ENCODE results near the gene EBF4.

EBF4 gene

GRCh38 chr20:2745936-2746635, 53.5 kb downstream of the EBF4 start:
- no peak for DNase-seq

- no peak for DNase-seq
Measured at GRCh38 chr20:2746636-2747265, 54.2 kb downstream of the EBF4 start.

DNA sequence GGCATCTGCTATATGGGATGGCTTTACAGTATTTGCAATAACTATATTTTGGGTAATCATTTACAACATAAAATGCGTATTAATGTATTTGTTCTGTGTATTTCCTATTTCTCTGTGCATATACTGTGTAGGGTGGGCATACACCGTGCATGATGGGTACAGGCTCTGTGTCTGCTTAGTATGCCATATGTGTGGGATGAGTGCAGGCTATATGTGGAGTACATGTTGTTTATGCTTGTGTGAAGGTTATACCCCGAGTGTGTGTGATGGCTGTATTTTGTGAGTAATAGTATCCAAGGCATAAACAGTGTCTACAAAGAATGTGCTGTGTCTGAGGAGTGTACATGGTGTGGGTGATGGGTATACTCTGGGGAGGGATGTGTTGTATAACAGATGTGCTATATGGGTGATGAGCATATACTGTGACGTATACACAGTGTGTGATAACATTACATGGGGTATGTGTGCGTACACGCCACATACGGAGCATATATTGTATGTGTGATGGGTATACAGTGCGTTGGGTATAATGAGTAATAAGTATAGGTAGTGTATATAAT, 55.2 kb downstream of the EBF4 start:
- no peak for DNase-seq

GRCh38 chr20:2748551-2749342, 56.2 kb downstream of the EBF4 start:
- DNase-seq = no peak

DNA sequence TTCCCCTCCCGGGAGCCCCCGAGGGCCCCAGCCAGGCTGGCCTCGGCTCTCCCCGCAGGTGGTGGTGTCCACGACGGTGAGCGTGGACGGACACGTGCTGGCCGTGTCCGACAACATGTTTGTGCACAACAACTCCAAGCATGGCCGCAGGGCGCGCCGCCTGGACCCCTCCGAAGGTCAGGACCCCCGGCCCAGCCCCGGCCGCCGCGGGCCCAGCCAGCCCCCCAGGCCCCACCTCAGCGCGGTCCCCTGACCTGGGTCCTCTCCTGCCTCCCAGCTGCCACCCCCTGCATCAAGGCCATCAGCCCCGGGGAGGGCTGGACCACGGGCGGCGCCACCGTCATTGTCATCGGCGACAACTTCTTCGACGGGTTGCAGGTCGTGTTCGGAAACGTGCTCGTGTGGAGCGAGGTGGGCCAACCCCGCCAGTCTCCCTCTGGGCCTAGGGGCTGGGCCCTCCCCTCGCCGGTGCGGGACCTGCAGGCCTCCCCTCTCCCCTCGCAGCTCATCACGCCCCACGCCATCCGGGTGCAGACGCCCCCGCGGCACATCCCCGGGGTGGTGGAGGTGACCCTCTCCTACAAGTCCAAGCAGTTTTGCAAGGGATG, 56.9 kb downstream of the EBF4 start:
- no peak for DNase-seq

DNA sequence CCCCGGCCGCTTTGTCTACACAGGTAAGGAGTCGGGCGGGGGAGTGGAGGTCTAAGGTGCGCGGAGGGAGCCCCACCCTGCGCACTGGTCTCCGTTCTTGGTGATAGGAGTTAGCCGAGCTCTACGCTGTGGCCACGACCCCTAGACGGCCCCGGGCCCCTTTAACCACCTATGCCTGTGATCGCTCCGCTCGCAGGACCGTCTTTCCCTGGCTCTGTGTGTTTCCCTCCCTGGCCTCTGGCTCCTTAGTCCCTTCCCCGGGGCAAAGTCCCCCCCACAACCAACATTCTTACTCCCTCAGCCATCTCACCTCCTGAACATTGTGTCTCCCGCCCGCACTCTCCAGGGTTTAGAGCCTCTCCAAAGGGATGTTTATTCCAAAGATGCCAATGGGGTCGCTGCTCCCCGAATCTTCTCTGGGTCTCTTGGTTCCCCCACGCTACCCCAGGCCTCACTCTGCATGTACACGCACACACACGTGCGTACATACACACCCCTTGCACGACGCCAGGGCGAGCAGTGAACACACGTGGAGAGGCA, 57.4 kb downstream of the EBF4 start:
- DNase-seq = no peak

DNA sequence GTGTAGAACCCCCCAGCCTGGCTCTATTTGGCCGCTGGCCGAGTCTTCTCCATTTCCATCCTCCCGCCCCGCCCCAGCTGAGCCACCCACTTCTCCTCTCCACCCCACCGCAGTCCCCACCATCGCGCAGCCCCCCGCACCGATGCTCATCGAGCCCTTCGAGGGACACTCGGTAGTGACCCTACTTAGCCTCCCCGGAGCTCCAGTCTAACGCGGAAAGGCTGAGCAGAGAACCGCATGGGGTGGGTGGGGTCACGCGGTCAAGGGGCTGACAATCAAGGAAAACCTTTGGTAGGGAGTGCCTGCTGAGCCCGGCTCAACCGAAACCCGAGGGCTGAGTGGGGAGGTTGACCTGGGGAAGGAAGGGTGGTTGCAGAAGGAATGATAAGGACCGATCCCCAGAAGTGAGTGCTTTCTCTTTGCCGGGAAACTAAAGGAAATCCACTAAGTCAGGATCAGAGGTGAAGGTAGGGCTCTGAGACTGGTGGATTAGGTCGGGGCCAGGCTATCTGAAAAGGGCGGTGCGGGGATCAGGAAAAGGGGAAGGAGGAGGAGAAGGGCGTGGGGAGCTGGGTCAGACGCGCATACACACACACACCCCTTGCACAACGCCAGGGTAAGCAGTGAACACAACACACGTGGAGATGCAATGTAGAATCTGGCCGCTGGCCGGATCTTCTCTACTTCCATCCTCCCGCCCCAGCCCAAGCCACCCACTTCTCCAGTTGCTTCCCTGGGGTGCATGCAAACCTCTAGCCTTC, 58.1 kb downstream of the EBF4 start:
- DNase-seq = peak; percentile 21 to 29

- DNase-seq = no peak
Measured at GRCh38 chr20:2751347-2751877, 58.8 kb downstream of the EBF4 start.

DNA sequence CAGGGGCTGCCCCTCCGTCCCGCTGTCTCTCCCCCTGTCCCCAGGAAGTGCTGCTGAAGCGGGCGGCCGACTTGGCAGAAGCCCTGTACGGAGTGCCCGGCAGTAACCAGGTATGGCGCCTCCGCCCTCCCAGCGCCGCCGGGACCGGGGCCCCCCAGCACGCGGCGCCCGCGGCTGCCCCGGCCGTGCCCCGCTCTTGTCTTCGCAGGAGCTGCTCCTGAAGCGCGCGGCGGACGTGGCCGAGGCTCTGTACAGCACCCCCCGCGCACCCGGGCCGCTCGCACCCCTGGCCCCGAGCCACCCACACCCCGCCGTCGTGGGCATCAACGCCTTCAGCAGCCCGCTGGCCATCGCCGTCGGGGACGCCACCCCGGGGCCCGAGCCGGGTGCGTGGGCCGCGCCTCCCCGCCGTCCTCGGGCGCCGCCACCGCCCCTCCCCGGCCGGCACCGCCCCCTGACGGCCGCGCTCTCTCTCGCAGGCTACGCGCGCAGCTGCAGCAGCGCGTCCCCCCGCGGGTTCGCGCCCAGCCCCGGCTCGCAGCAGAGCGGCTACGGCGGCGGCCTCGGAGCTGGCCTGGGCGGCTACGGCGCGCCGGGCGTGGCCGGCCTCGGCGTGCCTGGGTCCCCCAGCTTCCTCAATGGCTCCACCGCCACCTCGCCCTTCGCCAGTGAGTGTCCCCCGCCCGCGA, 59.4 kb downstream of the EBF4 start:
- DNase-seq = peak; percentile 62 to 69

GRCh38 chr20:2752567-2753460, 60.2 kb downstream of the EBF4 start:
- DNase-seq = peak in 1 of 2 donors; percentile 63

GRCh38 chr20:2753461-2754040, 61.0 kb downstream of the EBF4 start:
- no peak for DNase-seq

DNA sequence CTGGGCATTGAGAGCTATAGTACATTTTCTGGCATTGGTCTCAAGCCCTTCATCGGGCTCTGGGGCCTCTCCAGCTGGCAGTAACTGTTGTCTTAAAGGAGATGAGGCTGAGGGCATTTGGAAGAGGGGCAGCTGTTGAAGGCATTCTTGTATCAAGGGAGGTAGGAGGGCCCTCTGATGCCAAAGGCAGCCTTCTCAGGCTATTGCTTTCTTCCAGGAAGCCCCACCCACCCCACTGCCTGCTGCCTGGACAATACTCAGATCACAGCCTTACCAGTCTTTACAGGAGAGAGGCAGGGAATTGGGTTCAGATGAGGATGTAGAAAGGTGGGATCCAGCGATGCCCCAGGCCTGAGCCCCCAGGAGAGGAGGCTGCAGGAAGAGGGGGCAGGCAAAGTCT, 61.8 kb downstream of the EBF4 start:
- DNase-seq = no peak

- no peak for DNase-seq
Measured at GRCh38 chr20:2755451-2756055, 63.0 kb downstream of the EBF4 start.

GRCh38 chr20:2756056-2756611, 63.6 kb downstream of the EBF4 start:
- DNase-seq = no peak

DNA sequence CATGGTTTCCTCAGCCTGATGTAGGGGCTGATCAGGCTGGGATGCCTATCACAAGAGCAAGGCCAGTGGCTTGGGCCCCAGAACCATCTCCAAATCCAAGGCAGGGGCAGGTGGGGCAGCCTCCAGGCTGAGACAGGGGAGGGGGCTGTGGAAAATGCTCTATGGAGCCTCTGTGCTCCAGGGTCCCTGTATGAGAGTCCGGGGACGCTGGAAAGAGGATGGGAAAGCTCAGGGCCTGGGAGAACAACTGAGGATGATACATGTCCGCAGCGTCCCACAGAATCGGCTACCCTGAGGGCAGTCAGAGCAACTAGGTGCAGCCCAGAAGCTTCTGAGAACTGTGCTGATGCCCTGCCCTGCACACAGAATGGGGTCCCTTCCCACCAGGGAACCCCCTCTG, 64.4 kb downstream of the EBF4 start:
- no peak for DNase-seq

DNA sequence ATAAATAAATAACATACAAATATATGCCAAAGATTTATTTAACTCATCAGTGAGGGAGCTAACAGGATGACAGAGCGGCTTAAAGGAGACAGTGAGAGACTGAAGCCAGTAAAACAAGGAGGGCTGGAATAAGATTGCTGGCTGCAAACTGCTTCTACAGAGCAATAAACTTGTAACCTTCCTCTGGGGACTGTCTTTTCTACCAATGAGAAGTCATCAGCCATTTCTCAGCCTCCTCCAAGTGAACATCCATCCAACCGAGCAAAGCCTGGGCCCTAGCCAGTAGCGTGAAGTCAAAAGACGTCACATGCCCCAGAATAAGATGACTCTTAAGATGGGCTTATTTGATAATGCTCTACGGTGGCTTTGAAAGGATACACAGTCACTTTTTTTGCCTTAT, 65.4 kb downstream of the EBF4 start:
- DNase-seq = no peak

- DNase-seq = no peak
Measured at GRCh38 chr20:2759143-2759542, 66.6 kb downstream of the EBF4 start.

- no peak for DNase-seq
Measured at GRCh38 chr20:2759603-2760296, 67.2 kb downstream of the EBF4 start.
